ENCODE results near the gene RLF.
"Not testable (repeated sequence)": the region's sequence is repeated elsewhere in the genome, so short reads cannot be mapped to it uniquely, and the experiment has no call there.

The RLF gene

GRCh38 chr1:40174788-40175187 lies 13.6 kb downstream of the RLF start:
- DNase-seq = no peak

GRCh38 chr1:40176989-40177388 lies 15.8 kb downstream of the RLF start:
- DNase-seq = not testable (repeated sequence)

- no peak for DNase-seq
Measured at GRCh38 chr1:40178200-40178599, 17.0 kb downstream of the RLF start.

GRCh38 chr1:40179496-40180089 lies 18.4 kb downstream of the RLF start:
- DNase-seq = no peak

GRCh38 chr1:40183055-40183710 lies 22.0 kb downstream of the RLF start:
- no peak for DNase-seq

- DNase-seq = no peak
Measured at GRCh38 chr1:40184193-40184592, 23.0 kb downstream of the RLF start.

GRCh38 chr1:40185951-40186864 lies 25.0 kb downstream of the RLF start:
- DNase-seq = peak; percentile 66

GRCh38 chr1:40187399-40187798 lies 26.2 kb downstream of the RLF start:
- DNase-seq = no peak

GRCh38 chr1:40194639-40195038 lies 33.5 kb downstream of the RLF start:
- DNase-seq = not testable (repeated sequence)

- DNase-seq = no peak
Measured at GRCh38 chr1:40197656-40198055, 36.5 kb downstream of the RLF start.

GRCh38 chr1:40199126-40199525 lies 37.9 kb downstream of the RLF start:
- DNase-seq = no peak

GRCh38 chr1:40204856-40205255 lies 43.7 kb downstream of the RLF start:
- DNase-seq = no peak

GRCh38 chr1:40210511-40211204 lies 49.5 kb downstream of the RLF start:
- no peak for DNase-seq

GRCh38 chr1:40218333-40218732 lies 57.1 kb downstream of the RLF start:
- no peak for DNase-seq

GRCh38 chr1:40221471-40221905 lies 60.3 kb downstream of the RLF start:
- DNase-seq = not testable (repeated sequence)

GRCh38 chr1:40221977-40222772 lies 61.0 kb downstream of the RLF start:
- DNase-seq = no peak

GRCh38 chr1:40224040-40224439 lies 62.9 kb downstream of the RLF start:
- no peak for DNase-seq

- DNase-seq = no peak
Measured at GRCh38 chr1:40226192-40226591, 65.0 kb downstream of the RLF start.

GRCh38 chr1:40232444-40232843 lies 71.3 kb downstream of the RLF start:
- peak; percentile 38 for DNase-seq

GRCh38 chr1:40239626-40240025 lies 78.4 kb downstream of the RLF start:
- no peak for DNase-seq

- DNase-seq = no peak
Measured at GRCh38 chr1:40240390-40240789, 79.2 kb downstream of the RLF start.

- no peak for DNase-seq
Measured at GRCh38 chr1:40241362-40241761, 80.2 kb downstream of the RLF start.

Measured in activated naive CD4-positive, alpha-beta T cell treated with Interleukin-2 at 50 U/mL for 16 hours (primary cell).